K562 treated with DMSO at 1 percent for 24 hours (cell line): ENCODE measurements around the gene FAM20A. TPM values are rescaled to one million over a fixed set of nuclear protein-coding genes. Genes with fewer than 3 reads are reported as not detected.

Experiments used
- total RNA-seq: library from RNA; unstranded; fragments of 300-600 nt; gene quantifications from 2 replicates; pipeline ENCODE4 v1.2.3, GENCODE V29; 2022; ENCODE audit warnings: low read depth; ENCODE audit not compliant: insufficient read depth

FAM20A gene
- total RNA-seq, result not detected in 2 replicates

DNA sequence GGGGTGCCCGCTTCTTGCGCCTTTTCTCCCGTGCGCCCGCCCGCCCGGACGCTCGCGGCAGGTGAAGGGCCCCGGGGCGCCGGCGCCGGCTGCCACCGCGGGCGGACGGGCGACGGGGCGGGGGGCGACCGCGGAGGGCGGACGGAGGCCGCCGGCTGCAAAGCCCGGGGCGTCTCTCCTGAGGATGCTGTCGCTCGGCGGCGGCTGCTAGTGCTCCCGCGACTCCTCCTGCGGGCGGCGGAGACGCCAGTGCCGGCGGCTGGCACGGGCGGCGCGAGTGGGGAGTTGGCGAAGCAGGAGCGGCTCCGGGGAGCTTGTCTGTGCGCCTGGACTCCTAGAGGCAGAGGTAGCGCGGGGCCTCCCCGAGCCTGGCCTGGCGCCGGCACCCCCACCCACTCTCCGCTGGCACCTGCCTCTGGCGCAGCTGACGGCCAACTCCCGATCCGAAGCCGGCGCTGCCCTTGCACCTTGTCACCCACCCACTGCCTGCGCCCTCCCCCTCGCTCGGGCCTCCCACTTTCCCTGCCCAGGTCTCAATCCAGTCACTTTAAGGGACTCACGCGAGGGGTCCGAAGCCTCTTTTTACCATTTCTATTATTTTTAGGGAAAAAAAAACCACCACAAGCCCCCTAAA is at the start of gene FAM20A:
TSS of gene FAM20A (minus strand) at position 437 of the 634 bp plus-strand sequence. CDS start 701 bp downstream, outside the sequence.

DNA sequence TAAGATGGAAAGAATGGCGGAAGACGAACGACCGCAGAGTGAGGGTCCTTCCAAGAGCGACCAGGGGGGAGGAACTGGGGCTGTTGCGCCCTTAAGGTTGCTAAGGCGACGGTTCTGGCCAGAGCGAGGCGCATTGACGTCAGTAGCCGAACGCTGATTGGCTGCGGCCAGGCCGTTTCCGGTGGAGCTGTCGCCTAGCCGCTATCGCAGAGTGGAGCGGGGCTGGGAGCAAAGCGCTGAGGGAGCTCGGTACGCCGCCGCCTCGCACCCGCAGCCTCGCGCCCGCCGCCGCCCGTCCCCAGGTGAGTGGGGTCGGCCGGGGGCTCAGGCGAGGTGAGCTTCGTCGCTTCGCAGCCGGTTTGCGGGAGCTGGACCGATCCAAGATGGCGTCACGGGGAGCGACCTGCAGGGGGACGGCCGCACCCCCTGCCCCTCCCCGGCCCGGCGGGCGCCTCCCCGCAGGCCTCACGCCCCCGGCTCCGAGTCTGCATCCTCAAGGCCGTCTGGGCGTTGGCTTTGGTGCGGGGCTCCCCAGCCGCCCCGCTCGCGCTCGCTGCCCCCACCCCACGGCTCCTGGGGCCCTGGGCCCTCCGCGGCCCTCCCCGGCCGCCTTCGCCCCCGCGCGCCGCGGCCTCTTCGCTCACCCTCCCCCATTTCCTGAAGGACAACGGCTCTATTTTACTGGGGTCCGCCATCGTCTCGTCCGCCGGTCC is 88.8 kb downstream of the FAM20A start, which contains the start of gene PRKAR1A:
TSS of gene PRKAR1A (plus strand) at position 184 of the 713 bp plus-strand sequence. CDS start 2,970 bp downstream, outside the sequence.

Other genes with a start within 250 kb of the FAM20A start
- 21.6 and 29.0 TPM in 2 replicates for gene WIPI1, start 143.9 kb downstream of the FAM20A start, total RNA-seq
- gene PRKAR1A, start 88.9 kb downstream of the FAM20A start, total RNA-seq, result 56.5 and 67.4 TPM in 2 replicates